Sigmoid colon (tissue), 3 donors: Measurements from ENCODE around the gene KLHL35.

Experiments
- CTCF ChIP-seq, 4 experiments: fragments of 450-650 bp in 3 of 4; fragments of 200-600 bp in 1 of 4; IDR thresholded peaks; one replicate each; pipeline ENCODE4 v1.5.1; 2016 to 2019; ENCODE audit warnings: antibody characterized with exemption in 4 of 4, mild to moderate bottlenecking in 3 of 4, moderate library complexity in 2 of 4
- POLR2A ChIP-seq, 2 donors: fragments of 450-650 bp; IDR thresholded peaks; one replicate each; pipeline ENCODE4 v1.6.1; 2016; ENCODE audit warnings: antibody characterized with exemption in 2 of 2, mild to moderate bottlenecking in 2 of 2, moderate library complexity in 2 of 2

- no peak for TF ChIP-seq CTCF (IDR thresholded peaks at IDR 0.05)
- TF ChIP-seq POLR2A (IDR thresholded peaks at IDR 0.05) = no peak
Measured at GRCh38 chr11:75383246-75383645, 49.8 kb downstream of the KLHL35 start.
